Ramos (cell line): ENCODE results near the gene KDM1A.
"Not testable (repeated sequence)": the region's sequence is repeated elsewhere in the genome, so short reads cannot be mapped to it uniquely, and the experiment has no call there.

Experiments
- in situ Hi-C: fragments of 300-500 bp; cut with MboI; formaldehyde crosslinking; loops from one replicate; pipeline ENCODE4 v1.14.3; 2022; ENCODE audit warnings: low sequenced_read_pairs; ENCODE audit not compliant: unreplicated experiment

Gene KDM1A

DNA sequence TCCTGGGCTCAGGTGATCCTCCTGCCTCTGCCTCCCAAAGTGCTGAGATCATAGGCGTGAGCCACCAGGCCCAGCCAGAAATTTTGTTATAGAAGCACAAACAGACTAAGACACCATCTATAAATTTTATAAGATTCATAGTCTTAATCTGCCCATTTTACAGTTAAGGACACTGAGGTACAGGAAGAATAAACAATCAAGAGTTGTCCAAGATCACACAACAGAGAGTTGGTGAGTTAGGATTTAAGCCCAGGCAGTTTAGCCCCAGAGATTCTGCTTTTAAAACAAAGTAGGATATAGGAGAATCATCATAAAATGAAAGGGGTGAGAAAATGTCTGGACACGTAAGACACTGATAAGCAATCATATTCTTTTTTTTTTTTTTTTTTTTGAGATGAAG, 10.4 kb upstream of the KDM1A start:
- in situ Hi-C loops: no loop called here

DNA sequence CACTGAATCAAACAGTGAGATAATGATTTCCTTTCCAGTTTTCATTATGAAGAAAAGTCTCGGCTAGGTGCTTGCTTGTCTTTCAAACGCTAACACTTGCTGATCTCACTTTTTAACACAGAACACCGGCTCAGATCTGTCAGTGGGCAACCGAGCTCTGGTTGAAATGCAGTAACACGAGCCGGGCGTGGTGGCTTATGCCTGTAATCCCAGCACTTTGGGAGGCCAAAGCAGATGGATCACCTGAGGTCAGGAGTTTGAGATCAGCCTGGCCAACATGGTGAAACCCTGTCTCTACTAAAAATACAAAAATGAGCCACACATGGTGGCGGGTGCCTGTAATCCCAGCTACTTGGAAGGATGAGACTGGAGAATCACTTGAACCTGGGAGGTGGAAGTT, 9.2 kb upstream of the KDM1A start:
- in situ Hi-C loops: not testable (repeated sequence)

- in situ Hi-C loops: no loop called here
Measured at GRCh38 chr1:23013657-23014056, 5.6 kb upstream of the KDM1A start.

GRCh38 chr1:23018661-23019093, 591 bp upstream of the KDM1A start:
- in situ Hi-C loops: no loop called here

GRCh38 chr1:23019863-23020625, 776 bp downstream of the KDM1A start:
- in situ Hi-C loops: no loop called here

- in situ Hi-C loops: no loop called here
Measured at GRCh38 chr1:23020706-23021405, 1.6 kb downstream of the KDM1A start.

DNA sequence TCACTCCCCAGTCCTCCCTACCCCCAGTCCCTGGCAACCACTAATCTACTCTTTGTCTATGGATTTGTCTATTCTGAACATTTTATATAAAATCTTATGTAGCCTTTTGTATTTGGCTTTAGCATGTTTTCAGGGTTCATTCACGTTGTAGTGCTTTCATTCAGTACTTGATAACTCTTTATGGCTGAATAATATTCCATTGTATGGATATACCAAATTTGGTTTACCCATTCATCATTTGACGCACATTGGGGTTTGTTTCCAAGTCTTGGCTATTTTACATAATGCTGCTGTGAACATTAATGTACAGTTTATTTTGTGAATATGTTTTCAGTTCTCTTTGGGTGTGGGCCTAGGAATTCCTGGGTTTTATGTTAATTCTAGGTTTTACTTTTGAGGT, 2.6 kb downstream of the KDM1A start:
- in situ Hi-C loops: no loop called here

DNA sequence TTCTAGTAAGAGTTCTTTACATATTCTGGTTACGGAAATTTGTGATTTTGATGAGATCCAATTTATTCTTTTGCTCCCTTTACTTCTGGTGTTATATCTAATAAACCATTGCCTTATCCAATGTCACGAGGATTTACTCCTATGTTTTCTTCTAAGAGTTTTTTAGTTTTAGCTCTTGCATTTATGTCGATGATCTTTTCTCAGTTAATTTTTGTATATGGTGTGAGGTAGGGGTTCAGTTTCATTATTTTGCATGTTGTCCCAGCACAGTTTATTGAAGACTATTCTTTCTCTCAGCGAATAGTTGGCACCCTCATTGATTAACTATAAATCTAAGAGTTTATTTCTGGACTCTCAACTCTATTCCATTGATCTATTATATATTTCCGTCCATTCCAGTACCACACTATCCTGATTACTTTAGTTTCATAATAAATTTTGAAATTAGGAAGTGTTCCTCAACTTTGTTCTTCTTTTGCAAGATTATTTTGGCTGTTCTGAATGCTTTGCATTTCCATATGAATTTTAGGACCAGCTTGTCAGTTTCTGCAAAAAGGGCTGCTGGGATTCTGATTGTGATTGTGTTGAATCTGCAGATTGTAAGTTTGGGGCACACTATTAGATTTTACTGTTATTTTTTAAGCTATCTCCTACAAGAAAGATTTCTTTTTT, 4.0 kb downstream of the KDM1A start:
- in situ Hi-C loops: no loop called here

DNA sequence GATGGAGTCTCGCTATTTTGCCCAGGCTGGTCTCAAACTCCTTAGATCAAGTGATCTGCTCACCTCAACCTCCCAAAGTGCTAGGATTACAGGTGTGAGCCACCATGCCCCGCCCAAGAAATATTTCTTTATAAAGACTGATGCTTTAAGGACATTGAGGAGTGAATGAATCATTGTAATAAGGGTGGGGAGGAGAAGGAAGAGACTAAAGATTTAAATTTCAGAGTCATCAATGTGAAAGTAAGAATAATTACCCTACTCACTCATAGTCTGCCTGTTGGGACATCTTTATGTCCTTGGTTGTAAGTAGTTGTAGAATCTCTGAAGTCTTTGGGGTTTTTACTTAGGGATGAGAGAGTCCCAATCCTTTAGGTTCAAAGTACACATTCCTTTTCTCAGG, 7.3 kb downstream of the KDM1A start:
- in situ Hi-C loops: no loop called here

DNA sequence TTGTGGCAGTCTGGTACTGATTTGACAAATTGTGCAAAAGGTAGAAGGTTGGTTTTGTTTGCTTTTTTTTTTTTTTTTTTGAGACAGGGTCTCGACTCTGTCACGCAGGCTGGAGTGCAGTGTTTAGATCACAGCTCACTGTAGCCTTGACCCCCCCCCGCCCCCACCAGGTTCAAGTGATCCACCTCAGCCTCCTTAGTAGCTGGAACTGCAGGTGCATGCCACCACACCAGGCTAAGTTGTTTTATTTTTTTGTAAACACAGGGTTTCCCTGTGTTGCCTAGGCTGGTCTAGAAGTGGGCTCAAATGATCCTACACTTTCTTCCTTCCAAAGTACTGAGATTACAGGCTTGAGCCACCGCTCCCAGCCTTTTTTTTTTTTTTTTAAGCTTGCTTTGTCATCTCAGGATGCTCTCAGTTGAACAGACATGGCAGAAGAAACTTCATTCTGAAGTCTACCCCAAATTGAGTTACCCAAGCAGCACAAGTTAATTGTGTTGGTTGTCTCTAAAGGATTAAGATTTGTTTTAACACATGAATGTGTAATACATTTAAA, 8.2 kb downstream of the KDM1A start:
- in situ Hi-C loops: no loop called here

DNA sequence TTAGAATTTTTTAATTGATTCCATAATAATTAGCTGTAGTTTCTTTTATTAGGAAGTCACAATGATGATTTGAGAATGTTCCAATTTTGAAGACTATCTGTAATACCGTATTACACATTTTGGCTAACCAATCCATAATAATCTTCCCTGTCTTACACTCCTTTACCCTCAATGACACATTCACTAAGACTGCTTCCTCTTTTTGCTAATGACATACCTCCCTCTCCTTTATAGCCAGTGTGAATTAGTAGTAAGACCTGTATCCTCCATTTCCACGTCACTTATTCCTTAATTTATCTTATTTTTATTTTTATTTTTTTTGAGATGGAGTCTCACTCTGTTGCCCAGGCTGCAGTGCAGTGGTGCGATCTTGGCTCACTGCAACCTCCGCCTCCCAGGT, 10.1 kb downstream of the KDM1A start:
- in situ Hi-C loops: no loop called here

DNA sequence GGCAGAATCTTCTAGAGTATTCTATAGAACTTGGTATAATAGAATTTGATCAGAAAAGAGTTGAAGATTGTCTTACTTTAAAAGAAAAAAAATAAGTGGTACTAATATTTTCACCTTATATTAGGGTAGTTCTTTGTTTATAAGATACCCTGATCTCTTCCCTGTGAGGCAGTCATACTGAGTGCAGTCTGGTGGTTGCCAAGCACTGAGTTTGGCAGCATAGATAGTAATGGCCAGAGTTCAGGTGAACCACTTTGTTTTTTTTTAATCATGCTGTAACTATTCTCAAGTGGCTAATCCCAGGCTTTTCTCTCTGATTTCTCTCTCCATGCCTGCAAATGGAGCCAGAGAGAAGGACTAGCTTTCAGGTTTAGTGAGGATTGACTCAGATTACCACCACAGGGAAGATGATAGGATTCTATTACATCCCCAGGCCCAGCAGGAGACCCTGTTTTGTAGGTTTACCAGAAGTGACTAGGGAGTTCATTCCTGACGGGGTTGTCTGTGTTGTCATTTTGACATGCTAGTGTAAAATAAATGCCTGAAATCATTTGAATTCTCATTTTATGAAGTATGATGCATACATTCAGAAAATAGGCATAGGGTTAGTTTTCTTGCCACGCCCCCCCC, 16.7 kb downstream of the KDM1A start:
- in situ Hi-C loops: no loop called here

- in situ Hi-C loops: no loop called here
Measured at GRCh38 chr1:23037081-23037740, 17.9 kb downstream of the KDM1A start.

GRCh38 chr1:23039308-23039826, 20.1 kb downstream of the KDM1A start:
- in situ Hi-C loops: no loop called here

- in situ Hi-C loops: no loop called here
Measured at GRCh38 chr1:23040509-23040908, 21.2 kb downstream of the KDM1A start.

- in situ Hi-C loops: no loop called here
Measured at GRCh38 chr1:23044035-23044434, 24.8 kb downstream of the KDM1A start.

- in situ Hi-C loops: no loop called here
Measured at GRCh38 chr1:23050201-23050600, 30.9 kb downstream of the KDM1A start.

DNA sequence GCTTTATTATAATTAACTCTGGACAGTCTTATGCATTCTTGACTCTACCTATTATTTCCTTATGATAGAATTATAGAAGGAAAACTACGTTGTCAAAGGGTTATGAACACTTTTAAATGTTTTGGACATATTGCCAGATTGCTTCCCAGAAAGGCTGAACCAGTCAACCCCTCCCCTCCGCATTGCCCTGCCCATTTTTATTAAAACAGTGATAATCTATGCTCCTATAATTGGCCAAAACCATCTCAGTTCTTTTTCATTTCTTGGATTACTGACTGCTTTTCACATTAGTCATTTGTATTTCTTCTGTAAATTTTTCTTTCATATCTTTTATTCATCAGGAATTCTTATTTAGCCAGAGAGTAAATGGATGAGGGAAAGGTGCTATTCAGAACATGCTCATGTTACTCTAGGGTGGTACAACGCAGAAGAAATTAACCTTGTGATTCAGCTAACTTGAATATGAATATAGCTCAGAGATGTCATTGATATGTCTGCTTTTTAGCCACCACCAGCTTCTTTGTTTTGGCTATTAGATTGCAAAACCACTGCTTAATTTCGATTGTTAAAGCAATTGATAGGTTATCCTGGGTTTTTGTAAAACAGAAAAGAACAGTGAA, 32.1 kb downstream of the KDM1A start:
- in situ Hi-C loops: no loop called here

DNA sequence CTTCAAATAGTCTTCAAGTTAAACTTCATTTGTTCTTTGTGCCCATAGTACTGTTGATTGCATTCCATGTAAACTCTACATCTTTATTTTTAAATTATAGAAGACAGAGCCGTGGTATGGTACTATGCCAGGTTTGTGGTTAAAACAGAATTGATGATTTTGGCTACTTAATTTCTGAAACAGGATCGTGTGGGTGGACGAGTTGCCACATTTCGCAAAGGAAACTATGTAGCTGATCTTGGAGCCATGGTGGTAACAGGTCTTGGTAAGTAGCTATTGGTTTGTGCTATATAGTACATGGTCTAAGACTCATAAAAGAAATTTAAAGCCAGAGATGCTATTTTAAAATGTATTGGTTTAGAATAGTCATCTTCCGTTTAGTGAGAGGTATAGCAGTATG, 38.0 kb downstream of the KDM1A start:
- in situ Hi-C loops: no loop called here
